ENCODE results near the gene GPATCH1.

GPATCH1 gene

GRCh38 chr19:33175156-33175782 lies 94.3 kb downstream of the GPATCH1 start:
- Histone ChIP-seq H3F3A (ENCODE audit: insufficient read depth) (no peaks in the 10 kb centered on the region), H3K4me2 (ENCODE audit: low read depth, low read length, poor library complexity, severe bottlenecking) (peak overlapping the region; percentile 84), H3K27me3 (ENCODE audit: low read length) (no peaks in the 10 kb centered on the region), H4K20me1 (ENCODE audit: low read depth, low read length) (no peaks in the 10 kb centered on the region), H3K4me3 (ENCODE audit: insufficient read depth, low read length, poor library complexity, severe bottlenecking) (no peak overlapping the region), H2AFZ (ENCODE audit: low read depth, low read length, severe bottlenecking) (no peak overlapping the region), H3K27ac (ENCODE audit: low read depth, low read length) (no peak overlapping the region), H3K9ac (ENCODE audit: low read length) (peak overlapping the region; percentile 92; the same call in 1 of the 2 replicates), H3K9me3 (ENCODE audit: insufficient read depth, low read length) (no peaks in the 10 kb centered on the region), H3K9me2 (replicated peaks; ENCODE audit: insufficient read depth, low read length) (no peaks in the 10 kb centered on the region), H3K36me3 (ENCODE audit: low read length) (no peaks in the 10 kb centered on the region), H3K79me2 (ENCODE audit: insufficient read depth, low read length) (no peaks in the 10 kb centered on the region)
- no peak for TF ChIP-seq EZH2phosphoT487 (conservative IDR thresholded peaks at IDR 0.05; ENCODE audit: low read length)
- no peak for TF ChIP-seq CTCF (IDR thresholded peaks at IDR 0.05; ENCODE audit: insufficient read depth, low read length, poor library complexity, severe bottlenecking)

GRCh38 chr19:33175886-33176669 lies 95.1 kb downstream of the GPATCH1 start:
- Histone ChIP-seq H3K4me2 (ENCODE audit: low read depth, low read length, poor library complexity, severe bottlenecking) (peak overlapping the region; percentile 84), H3F3A (ENCODE audit: insufficient read depth) (no peaks in the 10 kb centered on the region), H3K9ac (ENCODE audit: low read length) (peak overlapping the region; percentile 92), H3K27me3 (ENCODE audit: low read length) (no peaks in the 10 kb centered on the region), H3K9me3 (ENCODE audit: insufficient read depth, low read length) (no peaks in the 10 kb centered on the region), H3K36me3 (ENCODE audit: low read length) (no peaks in the 10 kb centered on the region), H3K27ac (ENCODE audit: low read depth, low read length) (peak overlapping the region; percentile 58), H3K4me3 (ENCODE audit: insufficient read depth, low read length, poor library complexity, severe bottlenecking) (peak overlapping the region; percentile 83), H2AFZ (ENCODE audit: low read depth, low read length, severe bottlenecking) (peak overlapping the region; percentile 90), H4K20me1 (ENCODE audit: low read depth, low read length) (no peaks in the 10 kb centered on the region), H3K79me2 (ENCODE audit: insufficient read depth, low read length) (no peaks in the 10 kb centered on the region), H3K9me2 (replicated peaks; ENCODE audit: insufficient read depth, low read length) (no peaks in the 10 kb centered on the region)
- TF ChIP-seq CTCF (IDR thresholded peaks at IDR 0.05; ENCODE audit: insufficient read depth, low read length, poor library complexity, severe bottlenecking), result no peak
- no peak for TF ChIP-seq EZH2phosphoT487 (conservative IDR thresholded peaks at IDR 0.05; ENCODE audit: low read length)

- H2AFZ ChIP-seq (ENCODE audit: low read depth, low read length, severe bottlenecking), result peak overlapping the region; percentile 90
- no peaks in the 10 kb centered on the region for H3K9me2 ChIP-seq (replicated peaks; ENCODE audit: insufficient read depth, low read length)
- peak overlapping the region; percentile 92 for H3K9ac ChIP-seq (ENCODE audit: low read length)
- H3K9me3 ChIP-seq (ENCODE audit: insufficient read depth, low read length), result no peaks in the 10 kb centered on the region
- TF ChIP-seq CTCF (IDR thresholded peaks at IDR 0.05; ENCODE audit: insufficient read depth, low read length, poor library complexity, severe bottlenecking), result no peak
- peak overlapping the region; percentile 84 for H3K4me2 ChIP-seq (ENCODE audit: low read depth, low read length, poor library complexity, severe bottlenecking)
- no peaks in the 10 kb centered on the region for H3K79me2 ChIP-seq (ENCODE audit: insufficient read depth, low read length)
- peak overlapping the region; percentile 83 for H3K4me3 ChIP-seq (ENCODE audit: insufficient read depth, low read length, poor library complexity, severe bottlenecking)
- peak overlapping the region; percentile 58 for H3K27ac ChIP-seq (ENCODE audit: low read depth, low read length)
- H3K36me3 ChIP-seq (ENCODE audit: low read length), result no peaks in the 10 kb centered on the region
- H4K20me1 ChIP-seq (ENCODE audit: low read depth, low read length), result no peaks in the 10 kb centered on the region
- H3K27me3 ChIP-seq (ENCODE audit: low read length), result no peaks in the 10 kb centered on the region
- no peaks in the 10 kb centered on the region for H3F3A ChIP-seq (ENCODE audit: insufficient read depth)
Measured at GRCh38 chr19:33176670-33177416, 95.9 kb downstream of the GPATCH1 start.
